Measurements from ENCODE around the gene CABP1. TPM values are rescaled to one million over a fixed set of nuclear protein-coding genes. Genes with fewer than 3 reads are reported as not detected.

Gene CABP1
- total and polyA plus RNA-seq, 9 of the 15 experiments (the other 6 are each of a cell fraction or from before 2014, with no cell fraction given) = not detected

DNA sequence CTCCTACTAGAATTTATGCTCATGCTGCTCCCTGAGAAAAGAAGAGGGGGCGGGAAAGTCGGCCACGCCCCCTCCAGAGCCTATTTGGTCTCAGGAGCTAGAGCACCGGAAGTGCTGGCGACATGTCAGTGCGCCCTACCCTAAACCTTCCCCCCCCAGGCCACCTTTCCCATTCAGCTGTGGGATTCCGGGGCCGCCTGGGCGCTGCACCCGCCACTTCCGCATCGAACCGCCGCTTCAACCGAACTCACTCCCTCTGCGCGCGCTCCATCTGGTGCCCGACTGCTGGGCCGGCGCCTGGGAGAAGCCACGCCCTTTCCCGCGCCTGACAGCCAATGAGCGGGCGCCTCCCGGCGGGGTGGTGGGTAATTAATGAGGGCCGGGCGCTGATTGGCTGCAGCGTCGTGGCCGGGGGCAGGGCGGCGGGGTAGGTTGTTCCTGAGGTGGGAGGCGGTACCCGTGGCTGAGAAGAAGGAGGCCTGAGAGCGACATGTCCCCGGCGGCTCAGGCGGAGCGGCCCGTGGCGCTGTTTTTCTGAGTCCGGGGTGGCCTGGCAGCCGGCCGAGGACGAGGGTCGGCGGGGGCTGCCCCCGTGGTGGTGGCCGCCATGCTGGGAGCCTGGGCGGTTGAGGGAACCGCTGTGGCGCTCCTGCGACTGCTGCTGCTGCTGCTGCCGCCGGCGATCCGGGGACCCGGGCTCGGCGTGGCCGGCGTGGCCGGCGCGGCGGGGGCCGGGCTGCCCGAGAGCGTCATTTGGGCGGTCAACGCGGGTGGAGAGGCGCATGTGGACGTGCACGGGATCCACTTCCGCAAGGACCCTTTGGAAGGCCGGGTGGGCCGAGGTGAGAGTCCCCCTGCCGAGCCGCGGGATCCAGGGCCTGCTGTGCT, 46.5 kb downstream of the CABP1 start, which contains the start of gene MLEC (continued):
- TF ChIP-seq, protein P1, sequence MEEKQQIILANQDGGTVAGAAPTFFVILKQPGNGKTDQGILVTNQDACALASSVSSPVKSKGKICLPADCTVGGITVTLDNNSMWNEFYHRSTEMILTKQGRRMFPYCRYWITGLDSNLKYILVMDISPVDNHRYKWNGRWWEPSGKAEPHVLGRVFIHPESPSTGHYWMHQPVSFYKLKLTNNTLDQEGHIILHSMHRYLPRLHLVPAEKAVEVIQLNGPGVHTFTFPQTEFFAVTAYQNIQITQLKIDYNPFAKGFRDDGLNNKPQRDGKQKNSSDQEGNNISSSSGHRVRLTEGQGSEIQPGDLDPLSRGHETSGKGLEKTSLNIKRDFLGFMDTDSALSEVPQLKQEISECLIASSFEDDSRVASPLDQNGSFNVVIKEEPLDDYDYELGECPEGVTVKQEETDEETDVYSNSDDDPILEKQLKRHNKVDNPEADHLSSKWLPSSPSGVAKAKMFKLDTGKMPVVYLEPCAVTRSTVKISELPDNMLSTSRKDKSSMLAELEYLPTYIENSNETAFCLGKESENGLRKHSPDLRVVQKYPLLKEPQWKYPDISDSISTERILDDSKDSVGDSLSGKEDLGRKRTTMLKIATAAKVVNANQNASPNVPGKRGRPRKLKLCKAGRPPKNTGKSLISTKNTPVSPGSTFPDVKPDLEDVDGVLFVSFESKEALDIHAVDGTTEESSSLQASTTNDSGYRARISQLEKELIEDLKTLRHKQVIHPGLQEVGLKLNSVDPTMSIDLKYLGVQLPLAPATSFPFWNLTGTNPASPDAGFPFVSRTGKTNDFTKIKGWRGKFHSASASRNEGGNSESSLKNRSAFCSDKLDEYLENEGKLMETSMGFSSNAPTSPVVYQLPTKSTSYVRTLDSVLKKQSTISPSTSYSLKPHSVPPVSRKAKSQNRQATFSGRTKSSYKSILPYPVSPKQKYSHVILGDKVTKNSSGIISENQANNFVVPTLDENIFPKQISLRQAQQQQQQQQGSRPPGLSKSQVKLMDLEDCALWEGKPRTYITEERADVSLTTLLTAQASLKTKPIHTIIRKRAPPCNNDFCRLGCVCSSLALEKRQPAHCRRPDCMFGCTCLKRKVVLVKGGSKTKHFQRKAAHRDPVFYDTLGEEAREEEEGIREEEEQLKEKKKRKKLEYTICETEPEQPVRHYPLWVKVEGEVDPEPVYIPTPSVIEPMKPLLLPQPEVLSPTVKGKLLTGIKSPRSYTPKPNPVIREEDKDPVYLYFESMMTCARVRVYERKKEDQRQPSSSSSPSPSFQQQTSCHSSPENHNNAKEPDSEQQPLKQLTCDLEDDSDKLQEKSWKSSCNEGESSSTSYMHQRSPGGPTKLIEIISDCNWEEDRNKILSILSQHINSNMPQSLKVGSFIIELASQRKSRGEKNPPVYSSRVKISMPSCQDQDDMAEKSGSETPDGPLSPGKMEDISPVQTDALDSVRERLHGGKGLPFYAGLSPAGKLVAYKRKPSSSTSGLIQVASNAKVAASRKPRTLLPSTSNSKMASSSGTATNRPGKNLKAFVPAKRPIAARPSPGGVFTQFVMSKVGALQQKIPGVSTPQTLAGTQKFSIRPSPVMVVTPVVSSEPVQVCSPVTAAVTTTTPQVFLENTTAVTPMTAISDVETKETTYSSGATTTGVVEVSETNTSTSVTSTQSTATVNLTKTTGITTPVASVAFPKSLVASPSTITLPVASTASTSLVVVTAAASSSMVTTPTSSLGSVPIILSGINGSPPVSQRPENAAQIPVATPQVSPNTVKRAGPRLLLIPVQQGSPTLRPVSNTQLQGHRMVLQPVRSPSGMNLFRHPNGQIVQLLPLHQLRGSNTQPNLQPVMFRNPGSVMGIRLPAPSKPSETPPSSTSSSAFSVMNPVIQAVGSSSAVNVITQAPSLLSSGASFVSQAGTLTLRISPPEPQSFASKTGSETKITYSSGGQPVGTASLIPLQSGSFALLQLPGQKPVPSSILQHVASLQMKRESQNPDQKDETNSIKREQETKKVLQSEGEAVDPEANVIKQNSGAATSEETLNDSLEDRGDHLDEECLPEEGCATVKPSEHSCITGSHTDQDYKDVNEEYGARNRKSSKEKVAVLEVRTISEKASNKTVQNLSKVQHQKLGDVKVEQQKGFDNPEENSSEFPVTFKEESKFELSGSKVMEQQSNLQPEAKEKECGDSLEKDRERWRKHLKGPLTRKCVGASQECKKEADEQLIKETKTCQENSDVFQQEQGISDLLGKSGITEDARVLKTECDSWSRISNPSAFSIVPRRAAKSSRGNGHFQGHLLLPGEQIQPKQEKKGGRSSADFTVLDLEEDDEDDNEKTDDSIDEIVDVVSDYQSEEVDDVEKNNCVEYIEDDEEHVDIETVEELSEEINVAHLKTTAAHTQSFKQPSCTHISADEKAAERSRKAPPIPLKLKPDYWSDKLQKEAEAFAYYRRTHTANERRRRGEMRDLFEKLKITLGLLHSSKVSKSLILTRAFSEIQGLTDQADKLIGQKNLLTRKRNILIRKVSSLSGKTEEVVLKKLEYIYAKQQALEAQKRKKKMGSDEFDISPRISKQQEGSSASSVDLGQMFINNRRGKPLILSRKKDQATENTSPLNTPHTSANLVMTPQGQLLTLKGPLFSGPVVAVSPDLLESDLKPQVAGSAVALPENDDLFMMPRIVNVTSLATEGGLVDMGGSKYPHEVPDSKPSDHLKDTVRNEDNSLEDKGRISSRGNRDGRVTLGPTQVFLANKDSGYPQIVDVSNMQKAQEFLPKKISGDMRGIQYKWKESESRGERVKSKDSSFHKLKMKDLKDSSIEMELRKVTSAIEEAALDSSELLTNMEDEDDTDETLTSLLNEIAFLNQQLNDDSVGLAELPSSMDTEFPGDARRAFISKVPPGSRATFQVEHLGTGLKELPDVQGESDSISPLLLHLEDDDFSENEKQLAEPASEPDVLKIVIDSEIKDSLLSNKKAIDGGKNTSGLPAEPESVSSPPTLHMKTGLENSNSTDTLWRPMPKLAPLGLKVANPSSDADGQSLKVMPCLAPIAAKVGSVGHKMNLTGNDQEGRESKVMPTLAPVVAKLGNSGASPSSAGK (IDR thresholded peaks at IDR 0.05) = no peak; the same call in 1 of the 2 replicates
- peak; percentile 30; the same call in 1 of the 2 replicates for TF ChIP-seq HDAC2 (IDR thresholded peaks at IDR 0.05)
- TF ChIP-seq, protein P2, sequence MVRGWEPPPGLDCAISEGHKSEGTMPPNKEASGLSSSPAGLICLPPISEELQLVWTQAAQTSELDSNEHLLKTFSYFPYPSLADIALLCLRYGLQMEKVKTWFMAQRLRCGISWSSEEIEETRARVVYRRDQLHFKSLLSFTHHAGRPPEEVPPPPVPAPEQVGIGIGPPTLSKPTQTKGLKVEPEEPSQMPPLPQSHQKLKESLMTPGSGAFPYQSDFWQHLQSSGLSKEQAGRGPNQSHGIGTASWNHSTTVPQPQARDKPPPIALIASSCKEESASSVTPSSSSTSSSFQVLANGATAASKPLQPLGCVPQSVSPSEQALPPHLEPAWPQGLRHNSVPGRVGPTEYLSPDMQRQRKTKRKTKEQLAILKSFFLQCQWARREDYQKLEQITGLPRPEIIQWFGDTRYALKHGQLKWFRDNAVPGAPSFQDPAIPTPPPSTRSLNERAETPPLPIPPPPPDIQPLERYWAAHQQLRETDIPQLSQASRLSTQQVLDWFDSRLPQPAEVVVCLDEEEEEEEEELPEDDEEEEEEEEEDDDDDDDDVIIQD (CRISPR knock-in tag; IDR thresholded peaks at IDR 0.05) = no peak
- no peak for TF ChIP-seq ZNF57 (CRISPR knock-in tag; IDR thresholded peaks at IDR 0.05)
- TF ChIP-seq OTX1 (CRISPR knock-in tag; IDR thresholded peaks at IDR 0.05) = no peak
- no peak for TF ChIP-seq ZNF766 (CRISPR knock-in tag; conservative IDR thresholded peaks at IDR 0.05)
- no peak for TF ChIP-seq ILF3 (IDR thresholded peaks at IDR 0.05; ENCODE audit: borderline replicate concordance)
- TF ChIP-seq MTA1 (IDR thresholded peaks at IDR 0.05; ENCODE audit: borderline replicate concordance) = no peak
- TF ChIP-seq HMGN3 (IDR thresholded peaks at IDR 0.05; ENCODE audit: borderline replicate concordance, extremely low read depth, insufficient read length, low read depth, low read length) = peak; percentile 33
